Right atrium auricular region (tissue), 2 donors: ENCODE data around the gene MYH16. TPM values are rescaled to one million over a fixed set of nuclear protein-coding genes. Genes with fewer than 3 reads are reported as not detected.

Experiments used
- DNase-seq: peaks from one replicate; pipeline ENCODE4 v3.0.0-alpha.2; 2019; ENCODE audit warnings: low spot score
- H3K27ac ChIP-seq, 2 donors: fragments of 200-600 bp; sonication (generic); 1 replicate in 1 of 2; 2 replicates in 1 of 2; pipeline ENCODE4 v1.5.1; 2016 to 2019
- H3K27me3 ChIP-seq, 2 donors: fragments of 200-600 bp; sonication (generic); one replicate each; pipeline versions ENCODE4 v1.5.1 to v1.6.0; 2017 to 2019
- H3K36me3 ChIP-seq: fragments of 200-600 bp; sonication (generic); one replicate; pipeline ENCODE4 v1.5.1; 2016
- H3K4me1 ChIP-seq, 2 donors: fragments of 200-600 bp; sonication (generic); one replicate each; pipeline versions ENCODE4 v1.5.1 to v1.6.0; 2017 to 2019
- H3K4me3 ChIP-seq, 2 donors: fragments of 200-600 bp; sonication (generic); 1 replicate in 1 of 2; 2 replicates in 1 of 2; pipeline ENCODE4 v1.5.1; 2017 to 2019; ENCODE audit warnings: mild to moderate bottlenecking in 1 of 2, moderate library complexity in 1 of 2
- H3K9me3 ChIP-seq, 2 donors: fragments of 200-600 bp; sonication (generic); one replicate each; pipeline ENCODE4 v1.5.1; 2019
- CTCF ChIP-seq, 2 donors: fragments of 200-600 bp; sonication (generic); IDR thresholded peaks; one replicate each; pipeline ENCODE4 v1.5.1; 2019; ENCODE audit warnings: antibody characterized with exemption in 2 of 2
- total RNA-seq, 2 donors: library from RNA; depleted of rRNA; stranded (reverse); fragments of >200 nt; gene quantifications; one replicate each; pipeline ENCODE4 v1.1.0, GENCODE V29; 2016

Gene MYH16
- total RNA-seq, 2 donors from 2014 or later = not detected

GRCh38 chr7:99254390-99254789 lies 18.2 kb upstream of the MYH16 start:
- H3K27ac ChIP-seq = no peak overlapping the region
- no peaks in the 10 kb centered on the region for H3K9me3 ChIP-seq
- H3K4me3 ChIP-seq = no peak overlapping the region
- H3K27me3 ChIP-seq = no peaks in the 10 kb centered on the region
- DNase-seq = no peak
- H3K4me1 ChIP-seq = no peaks in the 10 kb centered on the region
- H3K36me3 ChIP-seq = no peaks in the 10 kb centered on the region
- TF ChIP-seq CTCF (IDR thresholded peaks at IDR 0.05) = no peak

- no peak for DNase-seq
- no peak overlapping the region for H3K27ac ChIP-seq
- H3K36me3 ChIP-seq = no peaks in the 10 kb centered on the region
- H3K4me3 ChIP-seq = no peak overlapping the region
- TF ChIP-seq CTCF (IDR thresholded peaks at IDR 0.05) = no peak
- H3K9me3 ChIP-seq = no peaks in the 10 kb centered on the region
- no peaks in the 10 kb centered on the region for H3K4me1 ChIP-seq
- H3K27me3 ChIP-seq = no peaks in the 10 kb centered on the region
Measured at GRCh38 chr7:99255463-99255862, 17.2 kb upstream of the MYH16 start.

GRCh38 chr7:99257065-99257464 lies 15.6 kb upstream of the MYH16 start:
- H3K27me3 ChIP-seq = no peaks in the 10 kb centered on the region
- H3K9me3 ChIP-seq = no peaks in the 10 kb centered on the region
- H3K4me3 ChIP-seq = no peak overlapping the region
- no peaks in the 10 kb centered on the region for H3K36me3 ChIP-seq
- TF ChIP-seq CTCF (IDR thresholded peaks at IDR 0.05) = no peak
- no peak for DNase-seq
- no peaks in the 10 kb centered on the region for H3K4me1 ChIP-seq
- no peak overlapping the region for H3K27ac ChIP-seq

- no peak for DNase-seq
- no peaks in the 10 kb centered on the region for H3K27me3 ChIP-seq
- TF ChIP-seq CTCF (IDR thresholded peaks at IDR 0.05) = no peak
Measured at GRCh38 chr7:99257675-99258074, 15.0 kb upstream of the MYH16 start.

GRCh38 chr7:99258501-99258900 lies 14.1 kb upstream of the MYH16 start:
- DNase-seq = no peak
- H3K27me3 ChIP-seq = no peaks in the 10 kb centered on the region
- no peaks in the 10 kb centered on the region for H3K36me3 ChIP-seq
- no peak for TF ChIP-seq CTCF (IDR thresholded peaks at IDR 0.05)
- H3K4me1 ChIP-seq = no peaks in the 10 kb centered on the region
- H3K27ac ChIP-seq = no peak overlapping the region
- no peak overlapping the region for H3K4me3 ChIP-seq
- H3K9me3 ChIP-seq = no peaks in the 10 kb centered on the region

More at GRCh38 chr7:99257675-99258074, 15.0 kb upstream of the MYH16 start:
- no peak overlapping the region for H3K4me3 ChIP-seq
- no peak overlapping the region for H3K27ac ChIP-seq
- no peaks in the 10 kb centered on the region for H3K36me3 ChIP-seq
- H3K4me1 ChIP-seq = no peaks in the 10 kb centered on the region
- no peaks in the 10 kb centered on the region for H3K9me3 ChIP-seq

GRCh38 chr7:99260395-99260794 lies 12.2 kb upstream of the MYH16 start:
- DNase-seq = no peak
- H3K36me3 ChIP-seq = no peaks in the 10 kb centered on the region
- no peak for TF ChIP-seq CTCF (IDR thresholded peaks at IDR 0.05)
- no peak overlapping the region for H3K27ac ChIP-seq
- no peak overlapping the region for H3K4me3 ChIP-seq
- H3K27me3 ChIP-seq = no peaks in the 10 kb centered on the region
- H3K9me3 ChIP-seq = no peaks in the 10 kb centered on the region
- no peaks in the 10 kb centered on the region for H3K4me1 ChIP-seq
